Transverse colon (tissue), 3 donors: ENCODE data around the gene THUMPD2.

Source experiments
- CTCF ChIP-seq, 5 experiments: fragments of 200-600 bp in 3 of 5; fragments of 450-650 bp in 2 of 5; sonication (generic) in 3 of 5; IDR thresholded peaks; 1 replicate in 2 of 5; 2 replicates in 3 of 5; pipeline ENCODE4 v1.5.1; 2016 to 2017; ENCODE audit warnings: antibody characterized with exemption in 5 of 5, inconsistent platforms in 3 of 5, mild to moderate bottlenecking in 2 of 5, moderate library complexity in 1 of 5
- POLR2A ChIP-seq: fragments of 450-650 bp; IDR thresholded peaks from one replicate; pipeline ENCODE4 v1.6.1; 2016; ENCODE audit warnings: antibody characterized with exemption, mild to moderate bottlenecking, moderate library complexity

- TF ChIP-seq CTCF (IDR thresholded peaks at IDR 0.05), result no peak
- no peak for TF ChIP-seq POLR2A
Observed at GRCh38 chr2:39772086-39772811, 6.8 kb downstream of the THUMPD2 start.
